AG09309 (cell line): ENCODE measurements around the gene RALGPS2.

Source experiments
- DNase-seq: peaks from one replicate; pipeline ENCODE4 v3.0.0-alpha.2; 2010; ENCODE audit warnings: low read depth
- H3K4me3 ChIP-seq: 2 replicates; pipeline ENCODE4 v1.5.1; 2011; ENCODE audit warnings: mild to moderate bottlenecking, low read depth, low read length, moderate library complexity; ENCODE audit not compliant: control insufficient read depth
- CTCF ChIP-seq: IDR thresholded peaks from 2 replicates; pipeline ENCODE4 v1.5.1; 2011; ENCODE audit warnings: mild to moderate bottlenecking, low read depth, low read length, inconsistent platforms; ENCODE audit not compliant: insufficient read depth, control insufficient read depth; ENCODE audit errors: missing control alignments

Gene RALGPS2

GRCh38 chr1:178684542-178685000, 40.5 kb upstream of the RALGPS2 start:
- H3K4me3 ChIP-seq = no peak overlapping the region
- peak; percentile 88 for DNase-seq
- TF ChIP-seq CTCF = no peak

- no peak for TF ChIP-seq CTCF
- DNase-seq = no peak
- no peak overlapping the region for H3K4me3 ChIP-seq
These were observed 38.6 kb upstream of the RALGPS2 start for GRCh38 chr1:178686407-178686806.

- H3K4me3 ChIP-seq = no peak overlapping the region
- DNase-seq = peak; percentile 23
- no peak for TF ChIP-seq CTCF
These were observed 36.8 kb upstream of the RALGPS2 start for GRCh38 chr1:178688244-178688643.

GRCh38 chr1:178689769-178690168, 35.3 kb upstream of the RALGPS2 start:
- no peak overlapping the region for H3K4me3 ChIP-seq
- no peak for DNase-seq
- TF ChIP-seq CTCF = no peak

- DNase-seq = no peak
These were observed 34.5 kb upstream of the RALGPS2 start for GRCh38 chr1:178690496-178690895.

GRCh38 chr1:178692564-178693327, 32.3 kb upstream of the RALGPS2 start:
- no peak for DNase-seq
- H3K4me3 ChIP-seq = no peak overlapping the region
- TF ChIP-seq CTCF = no peak

More at GRCh38 chr1:178690496-178690895, 34.5 kb upstream of the RALGPS2 start:
- no peak overlapping the region for H3K4me3 ChIP-seq
- no peak for TF ChIP-seq CTCF
